HG02840 (cell line): ENCODE results near the gene NCAPG2.

ENCODE experiments used
- ATAC-seq: cut with Tn5 transposase; IDR thresholded peaks from one replicate; pipeline ENCODE4 v1.9.1; 2021; ENCODE audit warnings: mild to moderate bottlenecking, moderate library complexity, moderate number of reproducible peaks; ENCODE audit not compliant: unreplicated experiment, low FRiP score

NCAPG2 gene

GRCh38 chr7:158733775-158734494 is 29.3 kb upstream of the NCAPG2 start:
- no peak for ATAC-seq

GRCh38 chr7:158733220-158733519 is 28.6 kb upstream of the NCAPG2 start:
- ATAC-seq: no peak

GRCh38 chr7:158732494-158733219 is 28.1 kb upstream of the NCAPG2 start:
- ATAC-seq: no peak

GRCh38 chr7:158731761-158732160 is 27.2 kb upstream of the NCAPG2 start:
- no peak for ATAC-seq

- ATAC-seq: no peak
Measured at GRCh38 chr7:158730383-158731346, 26.1 kb upstream of the NCAPG2 start.

- no peak for ATAC-seq
Measured at GRCh38 chr7:158729646-158730382, 25.2 kb upstream of the NCAPG2 start.

GRCh38 chr7:158728911-158729645 is 24.5 kb upstream of the NCAPG2 start:
- ATAC-seq: no peak

GRCh38 chr7:158727690-158728089 is 23.1 kb upstream of the NCAPG2 start:
- no peak for ATAC-seq

- no peak for ATAC-seq
Measured at GRCh38 chr7:158726277-158726807, 21.7 kb upstream of the NCAPG2 start.

GRCh38 chr7:158725506-158725800 is 20.8 kb upstream of the NCAPG2 start:
- no peak for ATAC-seq

- no peak for ATAC-seq
Measured at GRCh38 chr7:158724658-158725505, 20.3 kb upstream of the NCAPG2 start.

GRCh38 chr7:158723714-158724385 is 19.2 kb upstream of the NCAPG2 start:
- ATAC-seq: no peak

GRCh38 chr7:158723266-158723665 is 18.7 kb upstream of the NCAPG2 start:
- no peak for ATAC-seq

- ATAC-seq: no peak
Measured at GRCh38 chr7:158722574-158723237, 18.1 kb upstream of the NCAPG2 start.

GRCh38 chr7:158720112-158720511 is 15.5 kb upstream of the NCAPG2 start:
- no peak for ATAC-seq

GRCh38 chr7:158716802-158717201 is 12.2 kb upstream of the NCAPG2 start:
- no peak for ATAC-seq

- no peak for ATAC-seq
Measured at GRCh38 chr7:158710651-158711102, 6.1 kb upstream of the NCAPG2 start.

GRCh38 chr7:158707610-158708009 is 3.0 kb upstream of the NCAPG2 start:
- no peak for ATAC-seq
